DLD1 (cell line): ENCODE results near the gene ELP4.
"Not testable (repeated sequence)": the region's sequence is repeated elsewhere in the genome, so short reads cannot be mapped to it uniquely, and the experiment has no call there.

ENCODE experiments used
- in situ Hi-C: cut with HindIII; loops from 2 replicates; pipeline ENCODE4 v1.10.0; 2017; ENCODE audit warnings: low sequenced_read_pairs

ELP4 gene

DNA sequence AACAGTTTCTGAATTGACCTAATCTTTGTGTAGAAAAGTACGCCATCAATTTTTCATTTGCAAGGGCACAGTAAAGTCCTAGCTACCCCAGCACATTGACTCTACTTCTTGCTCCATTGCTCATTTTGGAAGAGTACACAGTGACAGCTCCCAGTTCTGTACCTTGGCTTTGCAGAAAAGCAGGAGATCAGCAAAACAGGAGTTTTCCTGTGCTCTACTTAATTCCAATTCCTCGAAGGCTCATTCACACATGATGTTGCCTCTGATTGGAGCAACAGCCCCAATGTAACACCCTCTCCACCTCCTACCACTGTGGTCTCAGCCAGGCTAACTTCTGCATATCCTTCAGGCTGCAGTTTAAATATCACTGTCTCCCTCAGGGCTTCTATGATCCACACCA lies 182.9 kb downstream of the ELP4 start:
- in situ Hi-C loops, result no loop called here

DNA sequence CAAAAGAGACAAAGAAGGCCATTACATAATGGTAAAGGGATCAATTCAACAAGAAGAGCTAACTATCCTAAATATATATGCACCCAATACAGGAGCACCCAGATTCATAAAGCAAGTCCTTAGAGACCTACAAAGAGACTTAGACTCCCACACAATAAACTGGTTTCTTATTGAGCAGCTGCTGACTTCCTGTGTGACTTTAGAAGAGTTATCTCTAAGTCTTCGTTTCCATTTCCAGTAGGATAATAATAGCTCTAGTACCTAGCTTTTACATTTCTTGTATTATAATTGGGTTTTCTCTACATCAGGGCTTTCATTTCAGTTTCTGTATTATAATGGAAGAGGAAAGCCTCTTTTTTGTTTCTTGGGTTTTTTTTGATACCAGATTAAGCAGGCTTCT lies 187.5 kb downstream of the ELP4 start:
- in situ Hi-C loops, result not testable (repeated sequence)

DNA sequence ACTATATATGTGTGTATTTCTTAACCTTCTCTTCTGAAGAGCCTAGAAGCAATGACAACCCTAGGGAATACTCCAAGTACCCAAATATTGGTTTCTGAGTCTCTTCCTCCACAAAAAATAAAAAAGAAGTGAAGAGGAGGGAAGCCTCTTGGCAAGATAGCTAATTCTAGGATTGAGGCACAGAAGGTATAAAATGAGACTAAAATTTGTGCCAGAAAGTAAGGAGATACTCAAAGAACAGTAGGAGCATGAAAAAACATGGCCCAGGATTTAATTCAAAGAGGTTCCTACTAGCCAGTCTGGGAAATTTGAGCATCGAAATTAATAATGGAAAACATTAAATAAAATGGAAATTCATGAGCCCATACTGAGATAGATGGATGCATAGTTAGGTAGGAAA lies 189.5 kb downstream of the ELP4 start:
- in situ Hi-C loops, result no loop called here

DNA sequence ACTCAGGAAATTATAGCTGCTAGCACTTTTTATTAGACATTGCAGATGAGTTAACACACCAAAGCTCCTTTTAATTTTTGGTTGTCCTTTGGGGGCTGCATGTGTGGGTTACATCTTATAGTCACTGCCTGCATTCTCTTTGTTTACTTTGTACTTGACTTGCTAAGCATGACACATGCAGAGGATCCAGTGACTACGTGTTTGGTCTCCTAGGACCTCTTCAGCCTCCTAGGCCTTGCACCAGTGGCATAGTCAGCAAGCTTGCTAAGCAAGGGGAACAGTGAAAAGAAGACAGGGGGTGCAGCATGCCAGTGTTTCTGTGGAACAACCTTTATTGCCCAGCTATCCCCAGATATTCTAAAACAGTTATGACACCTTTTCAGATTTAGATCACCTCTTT lies 193.4 kb downstream of the ELP4 start:
- in situ Hi-C loops, result no loop called here

DNA sequence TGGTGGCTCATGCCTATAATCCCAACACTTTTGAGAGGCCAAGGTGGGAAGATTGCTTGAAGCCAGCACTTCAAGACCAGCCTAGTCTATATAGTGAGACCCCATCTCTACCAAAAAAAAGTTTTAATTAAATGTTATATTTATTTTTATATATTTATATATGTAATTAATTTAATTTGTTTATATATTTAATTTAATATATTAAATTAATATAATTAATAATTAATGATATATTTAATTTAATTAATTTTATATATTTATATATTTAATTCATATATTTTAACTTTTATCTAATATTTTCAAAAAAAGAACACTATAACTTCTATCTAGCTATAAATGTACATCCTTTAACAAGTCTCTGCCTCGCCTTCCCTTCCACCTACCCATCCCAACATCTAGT lies 196.8 kb downstream of the ELP4 start:
- in situ Hi-C loops, result no loop called here

DNA sequence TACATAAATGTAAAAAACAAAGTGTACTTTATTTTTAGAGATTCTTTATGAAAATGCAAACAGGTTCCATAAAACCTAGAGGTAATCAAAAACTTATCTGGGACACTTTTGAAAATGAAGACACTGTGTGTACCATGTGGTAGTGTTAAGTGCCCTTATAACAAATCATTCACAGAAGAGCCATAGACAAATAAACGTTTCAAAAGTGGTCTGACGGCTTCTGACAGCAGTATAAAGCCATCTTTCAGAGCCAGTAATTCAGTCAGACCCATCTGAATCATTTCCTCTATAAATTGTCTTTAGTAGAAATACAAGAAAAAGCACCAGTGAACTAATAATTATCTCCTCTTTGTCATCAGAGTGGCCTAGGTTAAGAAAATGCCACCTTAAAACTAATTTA lies 201.6 kb downstream of the ELP4 start:
- in situ Hi-C loops, result no loop called here

DNA sequence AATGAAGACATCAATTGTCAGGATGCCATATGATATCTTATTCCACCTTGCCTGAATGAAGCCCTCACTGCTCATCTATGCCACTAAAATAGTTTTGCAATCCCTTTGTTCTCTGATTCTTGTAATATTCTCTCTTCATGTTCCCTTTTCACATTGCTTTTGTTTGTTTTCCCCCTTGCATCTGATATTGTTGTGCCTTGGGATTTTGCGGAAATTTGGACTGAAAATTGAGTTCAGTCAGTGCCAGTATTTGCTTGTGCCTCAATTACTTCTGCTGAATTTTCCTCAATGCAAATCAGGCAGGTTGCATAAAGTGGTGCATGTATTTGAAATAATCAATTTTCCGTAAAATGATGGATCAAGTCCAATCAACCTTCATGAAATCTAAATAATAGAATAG lies 203.3 kb downstream of the ELP4 start:
- in situ Hi-C loops, result no loop called here

DNA sequence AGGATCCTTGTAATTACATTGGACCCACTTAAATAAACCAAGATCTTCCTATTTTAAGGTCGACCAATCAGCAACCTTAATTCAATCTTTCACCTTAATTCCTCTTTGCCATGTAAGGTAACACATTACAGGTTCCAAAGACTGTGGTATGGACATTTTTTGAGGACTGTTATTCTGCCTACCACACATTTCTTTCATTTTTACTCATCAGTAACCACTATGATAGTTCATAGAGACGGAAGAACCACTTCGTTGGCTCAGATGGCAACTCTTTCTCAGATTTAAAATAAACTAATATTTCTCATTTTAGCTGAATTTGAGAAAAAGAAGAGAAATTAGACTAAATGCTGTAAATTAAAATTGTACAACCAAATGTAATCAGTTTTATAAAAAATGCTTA lies 205.3 kb downstream of the ELP4 start:
- in situ Hi-C loops, result no loop called here

DNA sequence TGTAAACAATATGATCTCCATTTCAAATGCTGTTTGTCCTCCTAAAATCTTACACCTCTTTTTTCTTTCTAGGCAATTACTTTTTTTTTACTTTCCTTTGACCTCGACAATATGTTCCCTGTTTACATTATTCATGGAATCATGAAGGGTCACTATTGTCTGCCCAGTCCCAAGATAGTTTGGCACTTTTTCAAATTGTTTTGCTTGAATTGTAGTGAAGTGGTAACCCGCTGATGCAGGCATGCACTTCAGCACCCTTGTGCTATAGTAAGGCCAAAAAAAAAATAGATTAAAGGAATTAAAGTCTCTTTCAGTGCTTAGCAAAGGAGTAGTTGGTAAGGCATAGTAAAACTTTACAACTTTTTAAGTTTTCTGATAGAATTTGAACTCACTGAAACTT lies 210.7 kb downstream of the ELP4 start:
- in situ Hi-C loops, result no loop called here

DNA sequence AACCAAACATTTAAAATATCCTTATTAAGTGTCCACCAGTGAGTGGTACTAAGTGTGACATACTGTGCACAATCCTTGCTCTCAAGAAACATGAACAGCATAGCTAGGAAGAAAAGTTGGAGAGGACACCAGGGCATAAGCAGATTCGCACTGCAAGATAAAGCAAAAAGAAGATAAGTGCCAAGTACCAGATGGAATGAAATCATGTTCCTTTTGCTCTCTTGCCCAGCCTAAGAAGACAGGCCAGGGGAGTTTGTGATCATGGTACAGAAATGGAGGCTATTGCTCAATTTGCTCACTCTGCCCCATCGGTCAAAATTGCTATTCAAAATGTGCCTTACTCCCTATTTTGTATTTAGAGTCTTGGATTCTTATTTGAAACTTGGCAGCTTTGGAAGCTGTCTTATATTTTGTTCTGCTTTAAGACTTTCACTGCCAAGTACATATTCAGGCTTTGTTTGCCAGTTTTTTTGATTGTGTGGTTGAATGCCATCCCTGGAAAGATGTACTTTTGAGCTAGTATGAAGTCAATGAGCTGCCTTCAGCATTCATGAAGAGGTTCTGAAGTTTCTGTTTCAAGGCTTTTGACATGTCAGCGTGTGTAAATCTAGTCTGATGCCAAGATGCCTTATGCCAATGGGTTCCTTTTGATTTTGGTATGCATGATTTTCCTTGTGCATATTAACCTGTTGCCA lies 211.3 kb downstream of the ELP4 start:
- in situ Hi-C loops, result no loop called here

DNA sequence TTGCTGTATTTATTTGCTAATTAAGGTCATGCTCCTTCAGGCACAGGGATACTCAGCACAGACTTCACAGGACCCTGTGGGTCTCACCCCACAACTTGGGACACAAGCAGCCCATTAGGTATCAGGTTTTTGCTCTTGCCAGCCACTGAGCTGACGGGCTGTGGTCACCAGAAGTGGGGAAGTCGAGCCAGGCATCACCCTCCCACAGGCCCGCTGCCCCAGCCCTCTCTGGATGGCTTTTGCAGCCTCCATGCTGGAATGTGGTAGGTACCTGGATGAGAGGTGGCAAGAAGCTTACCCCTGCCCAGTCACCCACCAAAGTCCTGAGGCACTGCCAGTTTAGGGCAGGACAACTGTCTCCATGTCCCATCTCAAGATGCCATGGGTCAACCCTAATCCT lies 213.2 kb downstream of the ELP4 start:
- in situ Hi-C loops, result no loop called here

DNA sequence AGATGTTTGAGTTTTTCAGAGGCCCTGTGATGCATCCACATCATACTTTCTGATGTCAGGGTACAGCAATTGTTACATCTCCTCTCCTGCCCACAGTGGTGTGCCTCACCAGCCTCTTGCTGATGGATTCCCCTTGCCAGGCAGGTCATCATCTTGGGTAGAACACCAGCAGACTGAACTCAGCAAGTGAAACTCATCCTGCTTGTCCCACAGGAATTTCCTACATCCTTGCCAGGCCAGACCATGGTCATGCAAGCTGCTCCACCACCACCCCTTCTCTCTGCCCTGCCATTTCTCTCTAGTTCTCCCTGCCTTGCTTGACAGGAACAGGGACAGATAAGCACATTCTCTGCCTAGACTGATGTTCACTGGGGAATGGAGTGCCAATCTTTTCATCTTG lies 215.6 kb downstream of the ELP4 start:
- in situ Hi-C loops, result no loop called here

DNA sequence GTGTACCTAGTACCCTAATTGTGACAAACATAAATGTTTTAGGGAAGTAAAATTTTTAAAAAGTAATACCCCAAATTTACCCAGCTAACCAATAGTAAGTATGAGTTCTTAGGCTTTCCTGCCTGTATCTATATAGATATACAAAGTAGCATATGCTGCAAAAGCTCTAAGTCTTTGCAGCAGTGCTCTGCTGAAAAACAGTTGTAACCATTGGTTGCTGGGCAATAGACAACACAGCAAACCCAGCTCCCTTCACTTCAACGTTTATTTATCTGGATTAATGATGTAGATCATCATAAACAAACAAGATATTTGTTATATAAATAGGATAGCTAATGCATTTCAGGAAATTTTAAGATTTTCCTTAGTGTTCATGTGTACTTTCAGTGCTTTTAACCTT lies 218.9 kb downstream of the ELP4 start:
- in situ Hi-C loops, result no loop called here

DNA sequence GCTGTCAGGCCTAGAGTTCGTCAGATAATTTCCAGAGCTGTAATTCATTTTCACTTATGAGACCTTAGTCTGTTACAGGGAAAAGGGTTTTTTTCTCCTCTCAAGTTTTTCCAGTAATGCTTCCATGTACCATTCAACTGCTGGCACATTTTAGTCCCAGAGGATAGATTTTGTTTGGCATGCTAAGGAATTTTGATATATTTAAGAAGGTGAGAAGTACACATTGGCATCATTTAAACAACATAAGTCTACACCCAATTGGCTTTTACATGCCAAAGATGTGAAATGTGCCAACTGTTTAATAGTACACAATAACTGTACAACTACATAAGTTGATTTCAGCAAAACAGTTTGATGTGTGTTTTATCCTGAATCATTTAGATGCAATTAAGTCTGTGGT lies 230.6 kb downstream of the ELP4 start:
- in situ Hi-C loops, result no loop called here

DNA sequence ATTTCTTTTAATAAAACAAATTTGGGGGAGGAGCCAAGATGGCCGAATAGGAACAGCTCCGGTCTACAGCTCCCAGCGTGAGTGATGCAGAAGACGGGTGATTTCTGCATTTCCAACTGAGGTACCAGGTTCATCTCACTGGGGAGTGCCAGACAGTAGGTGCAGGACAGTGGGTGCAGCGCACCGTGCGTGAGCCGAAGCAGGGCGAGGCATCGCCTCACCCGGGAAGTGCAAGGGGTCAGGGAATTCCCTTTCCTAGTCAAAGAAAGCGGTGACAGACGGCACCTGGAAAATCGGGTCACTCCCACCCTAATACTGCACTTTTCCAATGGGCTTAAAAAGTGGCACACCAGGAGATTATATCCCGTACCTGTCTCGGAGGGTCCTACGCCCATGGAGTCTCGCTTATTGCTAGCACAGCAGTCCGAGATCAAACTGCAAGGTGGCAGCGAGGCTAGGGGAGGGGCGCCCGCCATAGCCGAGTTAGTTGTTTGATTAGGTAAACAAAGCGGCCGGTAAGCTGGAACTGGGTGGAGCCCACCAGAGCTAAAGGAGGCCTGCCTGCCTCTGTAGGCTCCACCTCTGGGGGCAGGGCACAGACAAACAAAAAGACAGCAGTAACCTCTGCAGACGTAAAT lies 231.3 kb downstream of the ELP4 start:
- in situ Hi-C loops, result not testable (repeated sequence)

DNA sequence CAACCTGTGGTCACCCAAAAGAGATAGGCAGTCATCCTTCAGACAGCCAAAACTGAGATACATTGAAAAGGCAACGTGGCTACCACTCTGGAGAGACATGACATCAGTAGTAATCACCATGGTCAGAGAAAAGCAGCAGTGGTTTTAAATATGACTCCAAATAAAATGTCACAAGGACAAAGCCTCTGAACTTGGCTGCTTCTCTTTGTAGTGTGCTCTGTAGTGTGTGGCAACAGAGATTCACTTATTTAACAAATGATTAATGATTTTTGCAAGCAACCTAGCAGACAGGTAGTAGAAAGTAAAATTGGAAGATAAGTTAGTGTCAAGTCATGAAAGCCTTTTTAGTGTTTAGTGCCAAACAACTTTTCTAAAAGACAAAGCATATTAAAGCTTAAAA lies 238.0 kb downstream of the ELP4 start:
- in situ Hi-C loops, result no loop called here

DNA sequence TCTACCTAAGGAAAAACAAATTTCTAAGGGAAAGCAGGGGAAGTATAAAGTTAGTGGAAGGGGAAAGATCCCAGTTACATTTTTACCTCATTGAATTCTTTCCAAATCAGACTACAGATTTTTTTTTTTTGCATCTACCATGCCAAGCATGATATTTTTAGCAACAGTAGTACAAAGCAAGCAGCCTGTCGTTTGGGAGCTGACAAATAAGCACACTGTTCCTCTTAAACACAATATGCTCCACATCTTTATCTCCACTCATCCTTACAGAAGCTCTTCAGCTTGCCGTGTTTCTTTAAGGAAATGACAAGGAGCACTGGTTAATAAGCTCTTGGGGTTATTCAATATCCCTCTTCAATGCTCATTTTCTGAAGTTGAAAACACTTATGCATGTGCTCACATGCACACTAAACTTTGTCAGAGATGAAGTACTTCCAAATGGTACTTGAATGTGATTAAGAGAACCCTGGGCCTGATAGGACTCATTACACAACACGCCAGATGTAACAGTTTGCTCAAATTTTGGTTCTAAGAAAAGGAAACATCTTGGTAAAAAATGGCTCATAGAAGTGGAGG lies 247.8 kb downstream of the ELP4 start:
- in situ Hi-C loops, result no loop called here

DNA sequence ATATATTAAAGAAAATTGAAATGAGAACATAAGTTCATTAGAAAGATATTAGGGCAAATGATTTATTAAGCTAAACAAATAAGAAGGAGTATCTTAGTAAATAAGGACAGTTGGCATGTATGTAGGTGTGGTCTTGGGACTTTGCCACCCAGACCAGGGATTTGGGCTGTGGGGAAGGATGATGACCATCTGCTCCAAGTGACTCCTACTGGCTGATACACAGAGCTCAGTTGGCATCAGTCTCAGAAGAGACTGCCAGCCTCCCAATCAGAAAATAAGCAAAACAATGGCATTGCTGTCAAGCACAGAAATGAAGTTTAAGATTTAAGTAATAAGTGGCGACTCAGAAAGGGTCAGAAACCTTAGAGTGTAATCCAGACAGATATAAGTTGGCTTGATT lies 252.1 kb downstream of the ELP4 start:
- in situ Hi-C loops, result no loop called here

DNA sequence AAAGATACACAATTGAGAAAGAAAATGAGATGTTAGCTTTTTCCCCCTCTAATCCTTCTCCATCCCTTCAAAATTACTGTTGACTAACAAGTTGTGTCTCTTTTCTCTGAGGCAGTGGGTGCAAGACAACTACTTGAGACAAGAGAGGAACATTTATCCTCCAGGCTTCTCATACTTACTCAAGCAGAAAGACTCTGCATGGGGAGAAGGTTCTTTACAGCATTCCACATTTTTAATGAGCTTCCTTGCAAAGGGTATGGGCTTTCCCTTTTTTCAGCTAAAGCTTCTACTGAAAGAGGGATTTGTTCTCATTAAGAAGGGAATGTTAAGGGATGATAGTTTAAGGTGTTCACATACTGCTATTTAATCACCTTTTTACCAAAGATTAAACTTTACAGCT lies 253.7 kb downstream of the ELP4 start:
- in situ Hi-C loops, result no loop called here

DNA sequence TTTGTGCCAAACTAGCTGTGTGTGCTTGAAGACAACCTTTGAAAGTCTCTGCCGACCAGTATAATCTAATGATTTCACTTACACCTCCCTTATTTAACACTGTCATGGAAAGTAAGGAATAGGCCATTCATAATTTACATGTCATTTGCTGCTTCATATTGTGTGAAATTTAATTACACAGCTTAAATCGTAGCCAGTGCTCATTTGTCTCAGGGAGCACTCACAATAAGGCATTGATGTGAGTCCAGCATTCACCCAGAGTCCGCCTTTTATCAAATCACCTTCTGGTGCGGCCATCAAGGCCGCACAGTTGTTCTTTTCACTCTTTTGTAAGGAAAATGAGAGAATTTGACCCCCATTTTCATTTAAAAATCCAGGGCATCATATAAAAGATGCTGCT lies 254.7 kb downstream of the ELP4 start:
- in situ Hi-C loops, result no loop called here

DNA sequence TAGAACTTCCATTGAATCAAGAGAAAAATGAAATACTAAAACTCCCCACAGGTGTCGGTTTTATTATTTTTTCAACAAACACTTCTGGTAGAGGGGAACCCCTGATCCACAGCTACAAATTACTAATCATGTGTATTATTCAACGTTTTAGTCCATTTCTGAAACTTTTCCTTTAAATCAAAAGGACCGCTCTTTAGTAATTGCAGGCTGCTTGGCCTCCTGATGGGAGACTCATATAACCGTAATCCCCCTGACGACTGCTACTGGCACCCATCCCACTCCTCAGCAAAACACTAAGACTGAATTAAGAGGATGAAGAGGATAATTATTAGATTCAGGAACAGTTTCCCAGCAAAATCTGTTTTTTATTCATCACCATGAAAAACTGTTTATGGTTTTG lies 255.2 kb downstream of the ELP4 start:
- in situ Hi-C loops, result no loop called here

DNA sequence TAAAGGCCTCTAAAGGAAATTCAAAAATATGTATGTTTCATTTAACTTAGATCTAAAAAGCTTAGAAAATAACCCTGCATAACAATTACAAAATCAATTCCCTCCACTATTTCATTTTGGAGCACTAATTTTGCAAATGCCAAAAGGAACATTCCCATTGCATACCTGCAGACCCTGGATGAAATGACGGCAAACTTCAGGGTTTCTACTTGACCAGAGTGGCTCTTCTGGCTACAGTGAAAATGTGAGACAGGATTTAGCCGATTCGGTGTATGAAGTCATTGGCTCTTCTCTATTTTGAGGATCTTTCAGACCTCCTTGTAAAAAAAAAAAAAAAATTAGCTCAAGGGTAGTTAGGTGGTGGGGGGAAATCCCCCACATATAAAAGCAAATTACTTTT lies 257.5 kb downstream of the ELP4 start:
- in situ Hi-C loops, result no loop called here

DNA sequence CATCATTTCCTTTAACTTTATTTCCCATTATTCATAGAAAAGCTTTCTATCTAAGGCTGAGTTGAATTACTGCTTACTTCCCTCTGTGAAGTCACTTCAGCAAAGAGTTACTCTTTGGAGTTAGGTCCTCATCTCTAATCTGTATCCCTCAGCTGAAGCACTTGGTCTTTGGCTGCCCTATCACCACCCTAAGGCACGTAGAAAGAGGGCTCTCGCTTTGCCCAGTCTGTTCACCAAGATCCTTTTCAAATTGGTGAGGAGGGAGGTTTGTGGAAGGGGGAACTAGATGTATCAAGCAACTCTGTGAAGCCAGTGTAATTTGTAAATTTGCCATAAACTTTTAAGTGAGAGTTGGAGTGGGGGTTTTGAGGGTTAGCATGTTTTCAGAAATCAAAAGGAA lies 258.1 kb downstream of the ELP4 start:
- in situ Hi-C loops, result no loop called here
